Right cardiac atrium (tissue), 5 donors: Measurements from ENCODE around the gene POU3F3. TPM values are rescaled to one million over a fixed set of nuclear protein-coding genes. Genes with fewer than 3 reads are reported as not detected.

Source experiments
- ATAC-seq, 2 donors: fragments of 200-7000 bp; cut with Tn5 transposase; one replicate each; pipeline versions ENCODE4 v1.8.0 to v1.9.1; 2020; ENCODE audit warnings: moderate library complexity in 2 of 2, mild to moderate bottlenecking in 1 of 2
- DNase-seq, 3 donors: peaks; one replicate each; pipeline ENCODE4 v3.0.0-alpha.2; 2020
- H3K27ac ChIP-seq: one replicate; pipeline ENCODE4 v1.5.1; 2013; ENCODE audit warnings: mild to moderate bottlenecking, low read length, control low read depth, moderate library complexity
- H3K27me3 ChIP-seq: one replicate; pipeline ENCODE4 v1.6.1; 2013; ENCODE audit not compliant: control insufficient read depth, insufficient read depth
- H3K4me1 ChIP-seq: one replicate; pipeline ENCODE4 v1.6.1; 2013; ENCODE audit warnings: low read length; ENCODE audit not compliant: control insufficient read depth, insufficient read depth
- H3K4me3 ChIP-seq: one replicate; pipeline ENCODE4 v1.5.1; 2013; ENCODE audit warnings: low read length, control low read depth
- H3K9me3 ChIP-seq: one replicate; pipeline ENCODE4 v1.6.1; 2013; ENCODE audit warnings: low read length; ENCODE audit not compliant: control insufficient read depth
- WGBS: extraction: QIAGEN DNeasy Blood & Tissue Kit; methylation state at CpG from one replicate; pipeline ENCODE4 v1.1.7; 2013; 5-methylcytosine and 5-hydroxymethylcytosine counted together
- intact Hi-C, 4 donors: fragments of 100-400 bp; cut with DNase I; formaldehyde crosslinking; loops; one replicate each; pipeline versions ENCODE4 v1.11.0 to v1.14.0; 2022 to 2023
- polyA plus RNA-seq: library from polyadenylated mRNA; stranded (reverse); fragments of 200-250 nt; gene quantifications from one replicate; pipeline ENCODE4 v1.2.3, GENCODE V29; 2013
- total RNA-seq, 4 donors: library from RNA; stranded (reverse); fragmentation: NEBNext Ultra II Directional; extraction: Animal tissue kit (Norgen Biotek cat#: 25700); gene quantifications; one replicate each; pipeline ENCODE4 v1.2.1, GENCODE V29; 2021
- donor health status: healthy with polysubstance abuse.
- donor health status: DM: no; HTN: yes; CAD: no.
- donor health status: DM: no; HTN: no; CAD: no.
- donor health status: DM: no; HTN: yes; CAD: no; lungs with severe emphysema.
- donor health status: DM: yes; HTN: yes; CAD: no.

Gene POU3F3
- total and polyA plus RNA-seq, 5 donors: 0.06 to 1.1 (median 0.59) TPM

DNA sequence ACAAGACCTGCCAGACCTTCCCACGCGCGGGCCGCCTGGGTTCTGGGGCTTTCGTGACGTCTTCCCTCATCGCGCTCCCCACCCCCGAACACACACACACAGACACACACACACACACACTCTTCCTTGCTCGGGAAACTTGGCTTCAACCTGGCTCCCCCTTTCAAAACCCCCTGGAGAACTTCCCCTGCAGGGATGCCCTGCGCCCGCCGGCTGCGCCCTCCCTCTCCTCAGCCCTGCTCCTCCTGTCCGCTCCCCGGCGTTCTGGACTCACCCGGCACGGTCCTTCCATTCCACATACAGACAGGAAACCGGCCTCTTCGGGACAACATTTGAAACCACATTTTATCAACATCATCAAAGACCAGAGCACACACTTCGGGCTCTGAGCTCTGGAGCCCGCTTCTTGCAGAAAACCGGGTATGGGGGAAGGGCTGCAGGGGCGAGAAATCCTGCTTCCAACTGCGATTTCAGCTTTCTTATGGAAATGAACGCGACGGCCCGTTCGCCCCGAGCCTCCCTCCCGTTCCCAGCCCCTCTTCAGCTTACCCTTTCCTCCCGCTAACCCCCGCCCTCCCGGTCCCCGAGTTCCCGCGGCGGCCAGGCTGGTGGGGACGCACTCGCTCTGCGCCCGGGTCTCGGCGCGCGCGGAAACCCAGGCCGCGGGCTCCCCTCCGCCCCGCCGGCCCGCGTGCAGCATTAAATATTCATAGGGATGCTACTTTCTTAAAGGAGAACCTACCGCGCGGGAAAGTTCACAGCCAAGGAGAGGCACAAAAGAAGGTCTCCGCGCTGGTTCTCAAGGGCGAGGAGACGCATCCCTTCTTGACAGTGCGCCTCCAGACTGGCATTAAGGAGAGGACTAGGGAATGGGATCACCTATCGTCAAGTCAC is 18.3 kb downstream of the POU3F3 start:
- H3K27ac ChIP-seq: no peak overlapping the region
- no peaks in the 10 kb centered on the region for H3K4me1 ChIP-seq
- H3K9me3 ChIP-seq: no peaks in the 10 kb centered on the region
- peak in 1 of 2 donors; percentile 56 for ATAC-seq
- no peaks in the 10 kb centered on the region for H3K27me3 ChIP-seq
- no peak overlapping the region for H3K4me3 ChIP-seq
- no peak for DNase-seq
- intact Hi-C loops: no loop called here
- WGBS: 1% methylated on average over 65 of the region's 65 CpGs

DNA sequence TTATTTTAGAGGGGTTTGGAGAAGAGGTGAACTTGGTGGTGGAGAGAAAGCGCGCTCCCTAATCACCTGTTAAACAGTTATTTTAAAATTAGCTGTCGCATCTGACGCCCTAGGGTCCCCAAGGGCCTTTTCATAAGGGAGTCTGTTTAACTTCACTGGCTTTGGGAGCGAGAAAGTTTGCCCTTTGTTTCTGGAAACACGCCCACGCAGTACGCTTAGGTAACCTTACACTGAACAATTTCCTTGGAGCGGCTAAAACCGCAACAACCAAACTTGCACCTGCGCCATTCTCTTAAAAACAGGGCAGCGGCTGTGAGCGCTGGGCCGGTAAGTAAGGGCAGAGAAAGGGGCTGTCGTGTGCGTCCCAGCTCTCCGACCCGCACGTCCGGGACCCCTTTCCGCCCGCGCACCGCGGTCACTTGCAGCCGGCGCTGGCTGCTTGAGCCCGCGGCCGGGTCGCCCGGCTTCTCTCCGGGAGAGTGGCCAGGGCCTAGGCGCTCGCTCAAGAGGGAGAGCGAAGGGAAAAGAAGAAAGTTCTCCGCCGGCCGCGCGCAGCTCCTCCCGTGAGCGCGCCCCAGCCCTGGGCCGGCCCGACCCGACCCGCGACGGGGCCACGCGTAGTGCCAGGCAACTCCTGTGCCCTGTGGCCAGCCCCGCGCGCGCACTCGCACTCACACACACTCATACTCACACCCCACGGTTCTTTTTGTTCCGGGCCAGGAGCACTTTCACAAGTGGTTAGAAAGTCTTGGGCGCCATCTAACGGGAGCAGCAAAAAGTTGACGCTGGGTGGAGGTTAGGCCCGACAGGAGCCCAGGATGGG is 19.2 kb downstream of the POU3F3 start:
- ATAC-seq (peak; percentile 85 to 92), DNase-seq (peak; percentile 64 to 71 (median 69))
- no peak overlapping the region for H3K27ac ChIP-seq
- peak overlapping the region; percentile 59 for H3K4me3 ChIP-seq
- no peaks in the 10 kb centered on the region for H3K9me3 ChIP-seq
- H3K27me3 ChIP-seq: no peaks in the 10 kb centered on the region
- WGBS: under 1% methylated on average over 63 of the region's 63 CpGs
- intact Hi-C loops: no loop called here
- H3K4me1 ChIP-seq: no peaks in the 10 kb centered on the region

- WGBS: 20% methylated on average over 17 of the region's 17 CpGs
Measured at GRCh38 chr2:104873689-104874054, 19.8 kb downstream of the POU3F3 start.

GRCh38 chr2:104874230-104874629 is 20.3 kb downstream of the POU3F3 start:
- no peak for ATAC-seq
- H3K4me3 ChIP-seq: no peak overlapping the region
- no peaks in the 10 kb centered on the region for H3K9me3 ChIP-seq
- no peaks in the 10 kb centered on the region for H3K4me1 ChIP-seq
- H3K27ac ChIP-seq: no peak overlapping the region
- WGBS: 64% methylated on average over 6 of the region's 6 CpGs
- no peak for DNase-seq
- intact Hi-C loops: no loop called here
- no peaks in the 10 kb centered on the region for H3K27me3 ChIP-seq

More at GRCh38 chr2:104873689-104874054, 19.8 kb downstream of the POU3F3 start:
- DNase-seq: no peak
- Histone ChIP-seq H3K9me3 (no peaks in the 10 kb centered on the region), H3K4me1 (no peaks in the 10 kb centered on the region), H3K27me3 (no peaks in the 10 kb centered on the region), H3K27ac (no peak overlapping the region), H3K4me3 (peak overlapping the region; percentile 59)
- intact Hi-C loops: no loop called here
- ATAC-seq: peak in 1 of 2 donors; percentile 26

GRCh38 chr2:104875262-104875661 is 21.3 kb downstream of the POU3F3 start:
- no peak overlapping the region for H3K4me3 ChIP-seq
- no peak for ATAC-seq
- H3K27ac ChIP-seq: no peak overlapping the region
- H3K27me3 ChIP-seq: no peaks in the 10 kb centered on the region
- intact Hi-C loops: no loop called here
- 62% methylated on average over 1 of the region's 1 CpG for WGBS
- H3K9me3 ChIP-seq: no peaks in the 10 kb centered on the region
- DNase-seq: no peak
- no peaks in the 10 kb centered on the region for H3K4me1 ChIP-seq

- intact Hi-C loops: no loop called here
- Histone ChIP-seq H3K9me3 (no peaks in the 10 kb centered on the region), H3K27me3 (no peaks in the 10 kb centered on the region), H3K4me1 (no peaks in the 10 kb centered on the region), H3K4me3 (no peak overlapping the region), H3K27ac (no peak overlapping the region)
- WGBS: 72% methylated on average over 14 of the region's 14 CpGs
- ATAC-seq (no peak), DNase-seq (no peak)
Measured at GRCh38 chr2:104876606-104877570, 23.0 kb downstream of the POU3F3 start.

- no peak overlapping the region for H3K27ac ChIP-seq
- H3K9me3 ChIP-seq: no peaks in the 10 kb centered on the region
- 82% methylated on average over 11 of the region's 11 CpGs for WGBS
- DNase-seq: no peak
- H3K4me3 ChIP-seq: no peak overlapping the region
- ATAC-seq: no peak
- no peaks in the 10 kb centered on the region for H3K27me3 ChIP-seq
- H3K4me1 ChIP-seq: no peaks in the 10 kb centered on the region
- intact Hi-C loops: no loop called here
Measured at GRCh38 chr2:104878863-104879512, 25.1 kb downstream of the POU3F3 start.

GRCh38 chr2:104880076-104880475 is 26.2 kb downstream of the POU3F3 start:
- 64% methylated on average over 6 of the region's 6 CpGs for WGBS
- Histone ChIP-seq H3K27ac (no peak overlapping the region), H3K4me3 (no peak overlapping the region), H3K9me3 (no peaks in the 10 kb centered on the region), H3K27me3 (no peaks in the 10 kb centered on the region), H3K4me1 (no peaks in the 10 kb centered on the region)
- intact Hi-C loops: no loop called here
- ATAC-seq: no peak
- DNase-seq: no peak

GRCh38 chr2:104883357-104883756 is 29.4 kb downstream of the POU3F3 start:
- DNase-seq (no peak), ATAC-seq (no peak)
- H3K27ac ChIP-seq: no peak overlapping the region
- WGBS: 83% methylated on average over 3 of the region's 3 CpGs
- H3K9me3 ChIP-seq: no peaks in the 10 kb centered on the region
- H3K4me1 ChIP-seq: no peaks in the 10 kb centered on the region
- H3K27me3 ChIP-seq: no peaks in the 10 kb centered on the region
- H3K4me3 ChIP-seq: no peak overlapping the region
- intact Hi-C loops: no loop called here

GRCh38 chr2:104885119-104885782 is 31.3 kb downstream of the POU3F3 start:
- Histone ChIP-seq H3K4me1 (no peaks in the 10 kb centered on the region), H3K27ac (no peak overlapping the region), H3K4me3 (no peak overlapping the region), H3K27me3 (peaks cover under 1% of the 10 kb centered on the region), H3K9me3 (no peaks in the 10 kb centered on the region)
- intact Hi-C loops: no loop called here
- 66% methylated on average over 5 of the region's 5 CpGs for WGBS
- ATAC-seq (no peak), DNase-seq (no peak)
